Ishikawa (cell line): Measurements from ENCODE around the gene RFWD3.

Source experiments
- EP300 ChIP-seq: IDR thresholded peaks from 2 replicates; pipeline ENCODE4 v1.6.1; 2012; ENCODE audit warnings: borderline replicate concordance
- TF ChIP-seq, protein P1 (sequence below): IDR thresholded peaks from 2 replicates; pipeline ENCODE4 v1.6.1; 2012

DNA sequence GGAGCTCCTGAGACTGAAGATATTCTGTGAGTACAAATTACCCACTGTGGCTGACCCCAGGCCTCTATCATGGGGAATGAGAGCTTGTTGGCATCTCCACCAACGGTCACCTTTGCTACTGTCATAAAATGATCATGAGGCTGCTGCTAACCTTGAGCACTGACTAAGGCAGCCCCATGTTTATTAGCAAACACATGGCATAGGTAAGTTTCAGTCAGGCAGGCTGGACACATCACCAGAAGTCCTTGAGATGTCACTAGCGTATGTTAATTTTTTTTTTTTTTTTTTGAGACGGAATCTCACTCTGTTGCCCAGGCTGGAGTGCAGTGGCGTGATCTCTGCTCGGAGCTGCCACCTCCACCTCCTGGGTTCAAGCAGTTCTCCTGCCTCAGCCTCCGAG is 58.3 kb downstream of the RFWD3 start:
- TF ChIP-seq, protein P1, sequence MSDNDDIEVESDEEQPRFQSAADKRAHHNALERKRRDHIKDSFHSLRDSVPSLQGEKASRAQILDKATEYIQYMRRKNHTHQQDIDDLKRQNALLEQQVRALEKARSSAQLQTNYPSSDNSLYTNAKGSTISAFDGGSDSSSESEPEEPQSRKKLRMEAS: no peak
- no peak for TF ChIP-seq EP300
